Measurements from ENCODE around the gene BSDC1.

BSDC1 gene

GRCh38 chr1:32336963-32337675, 57.1 kb downstream of the BSDC1 start:
- peak; percentile 57 to 64 for DNase-seq (ENCODE audit: low read depth in 2 of 2)
- H3K4me3 ChIP-seq (replicated peaks in 1 of 2; ENCODE audit: low read depth in 2 of 2, low read length in 2 of 2): no peak overlapping the region
- no peak for TF ChIP-seq CTCF (IDR thresholded peaks at IDR 0.05; ENCODE audit: low read depth, low read length)

- no peak for DNase-seq (ENCODE audit: low read depth in 2 of 2)
- peak overlapping the region; percentile 28 to 80 for H3K4me3 ChIP-seq (replicated peaks in 1 of 2; ENCODE audit: low read depth in 2 of 2, low read length in 2 of 2)
- no peak for TF ChIP-seq CTCF (IDR thresholded peaks at IDR 0.05; ENCODE audit: low read depth, low read length)
Observed at GRCh38 chr1:32336591-32336932, 57.7 kb downstream of the BSDC1 start.

- no peak for TF ChIP-seq CTCF (IDR thresholded peaks at IDR 0.05; ENCODE audit: low read depth, low read length)
- DNase-seq (ENCODE audit: low read depth in 2 of 2): peak; percentile 61 to 86
Observed at GRCh38 chr1:32335790-32336590, 58.3 kb downstream of the BSDC1 start, which contains the start of gene MARCKSL1. TSS of gene MARCKSL1 (minus strand) at chr1:32336233. CDS start at chr1:32336033, 200 bp downstream.

GRCh38 chr1:32335535-32335789, 58.8 kb downstream of the BSDC1 start:
- no peak for DNase-seq (ENCODE audit: low read depth in 2 of 2)
- peak overlapping the region; percentile 66 to 80 for H3K4me3 ChIP-seq (replicated peaks in 1 of 2; ENCODE audit: low read depth in 2 of 2, low read length in 2 of 2)
- no peak for TF ChIP-seq CTCF (IDR thresholded peaks at IDR 0.05; ENCODE audit: low read depth, low read length)

More at GRCh38 chr1:32335790-32336590, 58.3 kb downstream of the BSDC1 start, which contains the start of gene MARCKSL1:
- peak within 1 kb of the TSS; percentile 66 to 80 for H3K4me3 ChIP-seq (replicated peaks in 1 of 2; ENCODE audit: low read depth in 2 of 2, low read length in 2 of 2)

GRCh38 chr1:32334864-32335534, 59.2 kb downstream of the BSDC1 start:
- peak; percentile 50 for TF ChIP-seq CTCF (IDR thresholded peaks at IDR 0.05; ENCODE audit: low read depth, low read length)
- DNase-seq (ENCODE audit: low read depth in 2 of 2): peak in 1 of 2 donors; percentile 53
- H3K4me3 ChIP-seq (replicated peaks in 1 of 2; ENCODE audit: low read depth in 2 of 2, low read length in 2 of 2): peak overlapping the region; percentile 66 to 80

GRCh38 chr1:32334274-32334861, 59.9 kb downstream of the BSDC1 start:
- TF ChIP-seq CTCF (IDR thresholded peaks at IDR 0.05; ENCODE audit: low read depth, low read length): no peak
- DNase-seq (ENCODE audit: low read depth in 2 of 2): no peak
- H3K4me3 ChIP-seq (replicated peaks in 1 of 2; ENCODE audit: low read depth in 2 of 2, low read length in 2 of 2): peak overlapping the region; percentile 66 to 80

Measured in cardiac fibroblast (primary cell).